Stimulated activated CD8-positive, alpha-beta memory T cell treated with anti-CD3 and anti-CD28 coated beads, Interleukin-15, amount 100 ng/mL, for 1 hour (primary cell): Measurements from ENCODE around the gene MLYCD.

Experiments used
- DNase-seq: peaks from one replicate; pipeline ENCODE4 v3.0.0-alpha.2; 2020; ENCODE audit warnings: low read depth

MLYCD gene

GRCh38 chr16:83970430-83970815, 71.5 kb downstream of the MLYCD start:
- no peak for DNase-seq

GRCh38 chr16:83971165-83972130, 72.5 kb downstream of the MLYCD start:
- DNase-seq: no peak

GRCh38 chr16:83972256-83973008, 73.5 kb downstream of the MLYCD start:
- DNase-seq: no peak

- no peak for DNase-seq
Observed at GRCh38 chr16:83973077-83973476, 74.2 kb downstream of the MLYCD start.

DNA sequence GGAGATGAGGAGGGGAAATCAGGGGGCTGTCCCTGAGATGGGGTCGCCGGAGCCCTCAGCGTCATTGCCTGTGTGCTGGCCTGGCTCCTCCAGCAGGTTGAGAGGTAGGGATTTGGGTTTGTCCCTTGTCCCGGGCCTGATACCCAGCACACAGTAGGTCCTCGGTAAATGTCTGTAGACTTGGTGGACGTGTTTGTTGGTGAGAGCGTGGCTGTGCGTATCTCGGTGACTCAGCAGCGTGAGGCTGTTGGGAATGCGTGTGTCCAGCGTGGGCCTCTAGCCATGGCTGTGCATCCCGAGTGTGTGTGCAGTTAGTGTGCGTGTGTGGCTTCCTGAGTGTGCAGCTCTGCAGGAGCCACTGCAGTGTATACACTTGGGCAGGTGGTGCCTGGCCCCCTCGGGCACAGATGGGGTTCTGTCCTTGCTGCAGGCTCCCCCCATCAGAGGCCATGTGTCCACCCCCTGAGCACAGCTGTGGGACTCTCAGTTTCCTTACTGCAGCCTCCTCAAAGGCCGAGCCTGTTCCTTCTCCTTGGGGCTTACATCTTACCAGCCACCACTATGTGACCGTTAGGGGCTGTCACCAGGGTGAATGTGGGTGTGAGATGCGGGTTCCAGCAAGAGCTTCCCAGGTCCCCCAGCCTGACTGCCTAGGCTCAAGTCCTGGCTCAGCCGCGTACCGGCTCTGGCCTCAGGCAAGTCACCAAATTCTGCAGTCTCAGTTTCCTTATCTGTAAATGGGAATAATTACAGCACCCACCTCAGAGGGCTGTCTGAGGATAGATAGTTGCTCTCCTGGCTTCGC, 74.9 kb downstream of the MLYCD start:
- no peak for DNase-seq

- no peak for DNase-seq
Observed at GRCh38 chr16:83974475-83974874, 75.6 kb downstream of the MLYCD start.

GRCh38 chr16:83975590-83976260, 76.8 kb downstream of the MLYCD start:
- no peak for DNase-seq
